Mesenchymal stem cell (in vitro differentiated cells and primary cell): Measurements from ENCODE around the gene RPS5.

Experiments used
- DNase-seq: peaks from one replicate; pipeline ENCODE4 v3.0.0-alpha.2; 2013
- H2AFZ ChIP-seq: one replicate; pipeline ENCODE4 v1.6.1; 2013; ENCODE audit warnings: low read depth, mild to moderate bottlenecking, control low read depth, inconsistent platforms, low read length, moderate library complexity
- H2AK5ac ChIP-seq: 2 replicates; pipeline ENCODE4 v1.6.1; 2013; ENCODE audit warnings: low read length, moderate library complexity, mild to moderate bottlenecking, inconsistent platforms; ENCODE audit not compliant: severe bottlenecking
- H2BK120ac ChIP-seq: one replicate; pipeline ENCODE4 v1.6.1; 2013; ENCODE audit warnings: low read depth, mild to moderate bottlenecking, inconsistent platforms, low read length, moderate library complexity
- H2BK12ac ChIP-seq, 2 experiments: one replicate each; pipeline ENCODE4 v1.6.1; 2013; ENCODE audit warnings: inconsistent platforms in 2 of 2, low read length in 2 of 2, mild to moderate bottlenecking in 2 of 2, moderate library complexity in 2 of 2, control low read depth in 1 of 2
- H2BK15ac ChIP-seq: one replicate; pipeline ENCODE4 v1.6.1; 2013; ENCODE audit warnings: mild to moderate bottlenecking, low read depth, inconsistent platforms; ENCODE audit not compliant: poor library complexity, severe bottlenecking
- H2BK5ac ChIP-seq: 2 replicates; pipeline ENCODE4 v1.6.1; 2013; ENCODE audit warnings: low read depth, mild to moderate bottlenecking, low read length, control low read depth, inconsistent platforms; ENCODE audit not compliant: poor library complexity, severe bottlenecking
- H3K14ac ChIP-seq, 2 experiments: one replicate each; pipeline ENCODE4 v1.6.1; 2013; ENCODE audit warnings: inconsistent platforms in 2 of 2, low read length in 2 of 2, control low read depth in 1 of 2, mild to moderate bottlenecking in 1 of 2, moderate library complexity in 1 of 2
- H3K18ac ChIP-seq, 2 experiments: one replicate each; pipeline ENCODE4 v1.6.1; 2013; ENCODE audit warnings: inconsistent platforms in 2 of 2, low read length in 2 of 2, control low read depth in 1 of 2, low read depth in 1 of 2, mild to moderate bottlenecking in 1 of 2
- H3K23ac ChIP-seq, 2 experiments: one replicate each; pipeline ENCODE4 v1.6.1; 2013; ENCODE audit warnings: inconsistent platforms in 2 of 2, low read length in 2 of 2, mild to moderate bottlenecking in 2 of 2, moderate library complexity in 2 of 2, control low read depth in 1 of 2
- H3K27ac ChIP-seq: 2 replicates; pipeline ENCODE4 v1.5.1; 2013; ENCODE audit warnings: mild to moderate bottlenecking, moderate library complexity, low read length, control low read depth, inconsistent platforms; ENCODE audit not compliant: poor library complexity, severe bottlenecking
- H3K27me3 ChIP-seq, 2 experiments: 2 replicates each; pipeline versions ENCODE4 v1.6.1 to v1.7.0; 2013; ENCODE audit warnings: low read length in 2 of 2, mild to moderate bottlenecking in 2 of 2, moderate library complexity in 2 of 2, control low read depth in 1 of 2, inconsistent platforms in 1 of 2; ENCODE audit not compliant: control insufficient read depth in 1 of 2, insufficient read depth in 1 of 2
- H3K36me3 ChIP-seq, 2 experiments: 2 replicates each; pipeline versions ENCODE4 v1.6.1 to v1.7.0; 2013; ENCODE audit warnings: low read length in 2 of 2, control low read depth in 1 of 2, inconsistent platforms in 1 of 2, low read depth in 1 of 2, mild to moderate bottlenecking in 1 of 2; ENCODE audit not compliant: insufficient read depth in 2 of 2, control insufficient read depth in 1 of 2
- H3K4ac ChIP-seq, 2 experiments: one replicate each; pipeline ENCODE4 v1.6.1; 2013; ENCODE audit warnings: inconsistent platforms in 2 of 2, low read length in 2 of 2, mild to moderate bottlenecking in 2 of 2, moderate library complexity in 2 of 2, control low read depth in 1 of 2, low read depth in 1 of 2
- H3K4me1 ChIP-seq: 2 replicates; pipeline ENCODE4 v1.6.1; 2013; ENCODE audit warnings: low read depth, low read length, control low read depth; ENCODE audit not compliant: control insufficient read depth, insufficient read depth
- H3K4me2 ChIP-seq: 2 replicates; pipeline ENCODE4 v1.6.1; 2013; ENCODE audit warnings: low read length, mild to moderate bottlenecking, inconsistent platforms; ENCODE audit not compliant: poor library complexity, severe bottlenecking
- H3K4me3 ChIP-seq, 2 experiments: 2 replicates each; pipeline versions ENCODE4 v1.5.1 to v1.7.0; 2013; ENCODE audit warnings: low read length in 2 of 2, mild to moderate bottlenecking in 2 of 2, control low read depth in 1 of 2, low read depth in 1 of 2; ENCODE audit not compliant: insufficient read depth in 1 of 2
- H3K79me1 ChIP-seq: replicated peaks from 2 replicates; pipeline ENCODE4 v1.6.1; 2013; ENCODE audit warnings: mild to moderate bottlenecking, control low read depth, low read length, inconsistent platforms; ENCODE audit not compliant: poor library complexity, severe bottlenecking
- H3K9ac ChIP-seq: 2 replicates; pipeline ENCODE4 v1.7.0; 2013; ENCODE audit warnings: mild to moderate bottlenecking, low read length, moderate library complexity
- H3K9me3 ChIP-seq: 2 replicates; pipeline ENCODE4 v1.7.0; 2013; ENCODE audit warnings: mild to moderate bottlenecking, low read length; ENCODE audit not compliant: control insufficient read depth
- H4K8ac ChIP-seq: one replicate; pipeline ENCODE4 v1.6.1; 2013; ENCODE audit warnings: inconsistent platforms, mild to moderate bottlenecking, low read length, moderate library complexity
- H4K91ac ChIP-seq: one replicate; pipeline ENCODE4 v1.6.1; 2013; ENCODE audit warnings: mild to moderate bottlenecking, low read length, inconsistent platforms
- WGBS: methylation state at CpG from one replicate; pipeline ENCODE4 v1.1.7; 2013; ENCODE audit warnings: mixed read lengths; 5-methylcytosine and 5-hydroxymethylcytosine counted together

Gene RPS5

DNA sequence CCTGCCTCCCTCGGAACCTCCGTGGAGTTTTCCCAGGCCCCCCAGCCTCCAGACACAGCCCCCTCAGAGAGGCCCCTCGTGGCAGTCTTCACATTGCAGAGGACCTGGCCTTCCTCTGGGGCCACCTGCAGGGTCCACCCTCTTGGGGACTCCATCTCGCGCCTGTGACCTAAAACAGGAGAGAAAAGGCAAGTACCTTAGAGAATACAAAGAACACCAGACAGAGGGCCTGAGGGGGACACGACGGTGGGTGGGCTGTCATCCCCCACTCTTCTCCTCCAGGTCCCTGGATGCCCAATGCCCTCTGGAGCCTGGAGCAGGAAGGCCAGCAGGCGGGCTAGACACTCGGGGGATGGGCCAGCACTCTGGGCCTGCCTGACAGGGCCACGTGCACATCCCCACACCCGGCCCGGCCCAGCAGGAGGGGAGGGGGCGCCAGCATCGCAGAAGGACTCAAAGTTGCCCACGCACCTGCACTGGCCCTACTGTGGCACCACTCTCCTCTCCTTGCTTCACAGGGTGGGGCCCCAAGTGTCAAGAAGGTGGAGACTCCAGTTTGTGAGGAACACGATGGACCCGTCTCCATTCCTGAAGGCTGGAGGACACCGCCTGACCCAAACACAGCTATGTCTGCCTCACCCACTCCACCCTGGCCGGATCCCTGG, 29.5 kb upstream of the RPS5 start:
- H3K4me1 ChIP-seq, result peaks cover 11% of the 10 kb centered on the region
- 79% methylated on average over 19 of the region's 19 CpGs for WGBS
- H3K18ac ChIP-seq, result no peak overlapping the region
- no peak for DNase-seq
- H4K91ac ChIP-seq, result peak overlapping the region; percentile 45
- peaks cover 5% of the 10 kb centered on the region for H3K79me1 ChIP-seq
- H3K4me3 ChIP-seq, result no peak overlapping the region
- peaks cover 10 to 33% of the 10 kb centered on the region in 2 experiments for H3K36me3 ChIP-seq
- H2BK15ac ChIP-seq, result no peak overlapping the region
- H3K27ac ChIP-seq, result no peak overlapping the region
- H3K9ac ChIP-seq, result no peak overlapping the region
- no peaks in the 10 kb centered on the region for H3K9me3 ChIP-seq
- peaks cover 0 to 24% of the 10 kb centered on the region in 2 experiments for H3K27me3 ChIP-seq
- no peak overlapping the region for H2BK5ac ChIP-seq
- H2AFZ ChIP-seq, result no peak overlapping the region
- no peak overlapping the region for H2BK12ac ChIP-seq
- H3K23ac ChIP-seq, result no peak overlapping the region
- no peak overlapping the region for H3K14ac ChIP-seq
- H2BK120ac ChIP-seq, result no peak overlapping the region
- no peak overlapping the region for H2AK5ac ChIP-seq
- no peak overlapping the region for H3K4ac ChIP-seq
- H3K4me2 ChIP-seq, result no peak overlapping the region
- H4K8ac ChIP-seq, result no peak overlapping the region

DNA sequence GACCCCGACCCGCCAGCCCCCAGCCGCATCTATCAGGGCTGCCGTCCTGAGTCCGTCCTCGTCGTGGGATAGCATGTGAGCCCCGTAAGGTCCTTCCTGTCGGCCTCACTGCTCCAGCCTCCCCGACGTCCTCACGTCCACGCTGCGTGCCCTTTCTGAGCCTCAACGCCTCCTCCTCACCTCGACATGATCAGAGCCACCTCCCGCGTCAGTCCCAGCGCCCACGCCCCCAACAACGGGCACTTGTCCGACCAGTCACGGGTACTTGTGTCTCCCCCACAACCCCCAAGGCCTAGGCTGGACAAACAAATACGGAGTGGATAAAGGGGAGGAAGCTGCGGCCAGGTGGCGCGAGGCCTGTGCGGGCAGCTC, 25.2 kb upstream of the RPS5 start:
- 10% methylated on average over 27 of the region's 28 CpGs for WGBS
- H2BK120ac ChIP-seq, result peak overlapping the region; percentile 94

DNA sequence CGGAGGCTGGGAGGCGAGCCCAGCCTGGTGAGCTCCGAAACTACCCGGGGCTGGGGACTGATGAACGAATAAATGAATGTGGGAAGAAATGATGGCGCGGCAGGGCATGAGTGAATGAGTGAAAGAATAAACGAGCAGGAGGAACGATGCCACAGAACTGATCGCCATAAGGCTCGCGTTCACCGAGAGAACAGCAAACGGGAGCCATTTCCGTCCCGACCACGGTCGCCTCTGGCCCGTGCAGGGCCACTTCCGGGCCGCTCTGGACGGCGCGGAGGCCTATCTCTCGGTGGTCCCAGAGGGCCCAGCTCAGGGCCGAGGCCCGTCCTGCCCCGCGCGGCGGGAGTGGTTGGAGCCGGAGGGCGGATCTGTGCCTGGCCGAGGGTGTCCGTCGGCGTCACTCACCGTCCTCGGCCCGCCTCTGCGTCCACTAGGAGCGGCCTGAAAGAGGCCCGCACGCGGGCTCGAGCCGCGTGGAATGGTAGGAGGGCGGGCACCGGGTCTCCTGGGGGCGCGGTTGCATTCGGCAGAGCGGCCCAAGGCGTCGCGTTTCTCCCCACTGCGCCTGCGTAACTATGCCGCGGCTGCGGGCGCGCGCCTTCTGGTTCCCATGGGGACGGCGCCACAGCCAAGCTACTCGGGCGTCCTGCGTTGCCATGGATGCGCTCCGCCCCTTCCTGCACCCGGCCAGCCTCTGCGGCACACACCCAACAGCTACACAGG, 24.6 kb upstream of the RPS5 start, which contains the start of gene ZNF497:
TSS of gene ZNF497 (minus strand) at position 480 of the 723 bp plus-strand sequence. CDS start 5,116 bp downstream, outside the sequence.
- Histone ChIP-seq H3K4me1 (peaks cover 11% of the 10 kb centered on the region), H2AK5ac (peak within 1 kb of the TSS; percentile 78), H2AFZ (peak within 1 kb of the TSS; percentile 74), H3K14ac (peak within 1 kb of the TSS in 1 of 2 experiments; percentile 93), H4K91ac (peak within 1 kb of the TSS; percentile 94), H2BK15ac (peak within 1 kb of the TSS; percentile 96), H2BK120ac (peak within 1 kb of the TSS; percentile 94), H3K4ac (peak within 1 kb of the TSS; percentile 71 to 90), H3K36me3 (peaks cover 0 to 14% of the 10 kb centered on the region in 2 experiments), H3K27ac (peak within 1 kb of the TSS; percentile 84), H2BK12ac (no peak within 1 kb of the TSS), H3K9me3 (no peaks in the 10 kb centered on the region), H3K4me2 (peak within 1 kb of the TSS; percentile 58), H3K23ac (no peak within 1 kb of the TSS), H3K79me1 (peaks cover 2% of the 10 kb centered on the region), H2BK5ac (peak within 1 kb of the TSS; percentile 67), H3K18ac (peak within 1 kb of the TSS; percentile 60 to 91), H3K4me3 (peak within 1 kb of the TSS; percentile 67 to 97), H4K8ac (peak within 1 kb of the TSS; percentile 100), H3K27me3 (peaks cover 0 to 5% of the 10 kb centered on the region in 2 experiments), H3K9ac (peak within 1 kb of the TSS; percentile 99)
- WGBS, result under 1% methylated on average over 52 of the region's 74 CpGs
- peak; percentile 97 for DNase-seq

More for the DNA sequence above, 25.2 kb upstream of the RPS5 start:
- Histone ChIP-seq H2AK5ac (peak overlapping the region; percentile 78), H3K23ac (no peak overlapping the region), H3K27me3 (peaks cover 0 to 8% of the 10 kb centered on the region in 2 experiments), H2AFZ (peak overlapping the region; percentile 68), H3K9ac (peak overlapping the region; percentile 99), H4K91ac (peak overlapping the region; percentile 94), H3K27ac (peak overlapping the region; percentile 84), H3K4ac (peak overlapping the region; percentile 71 to 90), H4K8ac (peak overlapping the region; percentile 100), H3K4me2 (peak overlapping the region; percentile 58), H3K4me1 (peaks cover 11% of the 10 kb centered on the region), H3K9me3 (no peaks in the 10 kb centered on the region), H3K79me1 (peaks cover 2% of the 10 kb centered on the region), H3K14ac (peak overlapping the region in 1 of 2 experiments; percentile 93), H2BK15ac (no peak overlapping the region), H2BK5ac (peak overlapping the region; percentile 67), H3K18ac (peak overlapping the region; percentile 60 to 91), H3K36me3 (peaks cover 0 to 10% of the 10 kb centered on the region in 2 experiments), H3K4me3 (peak overlapping the region; percentile 67 to 97), H2BK12ac (no peak overlapping the region)
- no peak for DNase-seq

GRCh38 chr19:58364146-58364545, 22.9 kb upstream of the RPS5 start:
- Histone ChIP-seq H2BK15ac (no peak overlapping the region), H2AFZ (no peak overlapping the region), H3K9ac (no peak overlapping the region), H3K4me1 (peaks cover 8% of the 10 kb centered on the region), H3K14ac (no peak overlapping the region), H3K79me1 (no peaks in the 10 kb centered on the region), H2AK5ac (no peak overlapping the region), H3K27me3 (no peaks in the 10 kb centered on the region), H3K4me2 (no peak overlapping the region), H3K27ac (no peak overlapping the region), H3K4ac (no peak overlapping the region), H2BK5ac (no peak overlapping the region), H3K23ac (no peak overlapping the region), H2BK12ac (no peak overlapping the region), H3K9me3 (no peaks in the 10 kb centered on the region), H4K91ac (no peak overlapping the region), H2BK120ac (no peak overlapping the region), H4K8ac (no peak overlapping the region), H3K4me3 (no peak overlapping the region), H3K18ac (no peak overlapping the region), H3K36me3 (peaks cover 0 to 31% of the 10 kb centered on the region in 2 experiments)
- no peak for DNase-seq
- WGBS, result 97% methylated on average over 5 of the region's 5 CpGs
